ENCODE results near the gene PRKCG.

Gene PRKCG

GRCh38 chr19:53908106-53908934, 26.3 kb downstream of the PRKCG start:
- in situ Hi-C loops (cut with HindIII; ENCODE audit: low pct_unique_long_range_greater_than_20kb, low sequenced_read_pairs): no loop called here
- TF ChIP-seq JUND (IDR thresholded peaks at IDR 0.05; ENCODE audit: low read depth): no peak
- DNase-seq (ENCODE audit: low read depth in 1 of 2, low spot score in 1 of 2): peak; percentile 63 to 67

- DNase-seq (ENCODE audit: low read depth in 1 of 2, low spot score in 1 of 2): no peak
- in situ Hi-C loops (cut with HindIII; ENCODE audit: low pct_unique_long_range_greater_than_20kb, low sequenced_read_pairs): no loop called here
- no peak for TF ChIP-seq JUND (IDR thresholded peaks at IDR 0.05; ENCODE audit: low read depth)
Observed at GRCh38 chr19:53908935-53909415, 27.0 kb downstream of the PRKCG start, which contains the start of gene CACNG7. CACNG7 (plus strand) TSS chr19:53909278; CDS start chr19:53912832, 3,554 bp downstream.

- TF ChIP-seq JUND (IDR thresholded peaks at IDR 0.05; ENCODE audit: low read depth): no peak
- DNase-seq (ENCODE audit: low read depth in 1 of 2, low spot score in 1 of 2): no peak
- in situ Hi-C loops (cut with HindIII; ENCODE audit: low pct_unique_long_range_greater_than_20kb, low sequenced_read_pairs): no loop called here
Observed at GRCh38 chr19:53909471-53910169, 27.6 kb downstream of the PRKCG start.

- in situ Hi-C loops (cut with HindIII; ENCODE audit: low pct_unique_long_range_greater_than_20kb, low sequenced_read_pairs): no loop called here
- DNase-seq (ENCODE audit: low read depth in 1 of 2, low spot score in 1 of 2): no peak
- TF ChIP-seq JUND (IDR thresholded peaks at IDR 0.05; ENCODE audit: low read depth): no peak
Observed at GRCh38 chr19:53910170-53910518, 28.1 kb downstream of the PRKCG start.

GRCh38 chr19:53912653-53913052, 30.7 kb downstream of the PRKCG start:
- DNase-seq (ENCODE audit: low read depth in 1 of 2, low spot score in 1 of 2): no peak
- in situ Hi-C loops (cut with HindIII; ENCODE audit: low pct_unique_long_range_greater_than_20kb, low sequenced_read_pairs): no loop called here
- TF ChIP-seq JUND (IDR thresholded peaks at IDR 0.05; ENCODE audit: low read depth): no peak

GRCh38 chr19:53915000-53915399, 33.0 kb downstream of the PRKCG start:
- no peak for TF ChIP-seq JUND (IDR thresholded peaks at IDR 0.05; ENCODE audit: low read depth)
- DNase-seq (ENCODE audit: low read depth in 1 of 2, low spot score in 1 of 2): peak in 1 of 2 experiments; percentile 35
- in situ Hi-C loops (cut with HindIII; ENCODE audit: low pct_unique_long_range_greater_than_20kb, low sequenced_read_pairs): no loop called here

GRCh38 chr19:53916004-53916403, 34.0 kb downstream of the PRKCG start:
- in situ Hi-C loops (cut with HindIII; ENCODE audit: low pct_unique_long_range_greater_than_20kb, low sequenced_read_pairs): no loop called here
- no peak for TF ChIP-seq JUND (IDR thresholded peaks at IDR 0.05; ENCODE audit: low read depth)
- no peak for DNase-seq (ENCODE audit: low read depth in 1 of 2, low spot score in 1 of 2)

- in situ Hi-C loops (cut with HindIII; ENCODE audit: low pct_unique_long_range_greater_than_20kb, low sequenced_read_pairs): no loop called here
Observed at GRCh38 chr19:53917356-53917755, 35.4 kb downstream of the PRKCG start.

GRCh38 chr19:53927739-53928138, 45.7 kb downstream of the PRKCG start:
- in situ Hi-C loops (cut with HindIII; ENCODE audit: low pct_unique_long_range_greater_than_20kb, low sequenced_read_pairs): no loop called here
- DNase-seq (ENCODE audit: low read depth in 1 of 2, low spot score in 1 of 2): peak; percentile 55 to 77
- no peak for TF ChIP-seq JUND (IDR thresholded peaks at IDR 0.05; ENCODE audit: low read depth)

More at GRCh38 chr19:53917356-53917755, 35.4 kb downstream of the PRKCG start:
- no peak for TF ChIP-seq JUND (IDR thresholded peaks at IDR 0.05; ENCODE audit: low read depth)
- DNase-seq (ENCODE audit: low read depth in 1 of 2, low spot score in 1 of 2): no peak

- in situ Hi-C loops (cut with HindIII; ENCODE audit: low pct_unique_long_range_greater_than_20kb, low sequenced_read_pairs): no loop called here
- no peak for DNase-seq (ENCODE audit: low read depth in 1 of 2, low spot score in 1 of 2)
- no peak for TF ChIP-seq JUND (IDR thresholded peaks at IDR 0.05; ENCODE audit: low read depth)
Observed at GRCh38 chr19:53936029-53936428, 54.0 kb downstream of the PRKCG start.

GRCh38 chr19:53942001-53942786, 60.2 kb downstream of the PRKCG start:
- TF ChIP-seq JUND (IDR thresholded peaks at IDR 0.05; ENCODE audit: low read depth): no peak
- in situ Hi-C loops (cut with HindIII; ENCODE audit: low pct_unique_long_range_greater_than_20kb, low sequenced_read_pairs): no loop called here
- DNase-seq (ENCODE audit: low read depth in 1 of 2, low spot score in 1 of 2): peak; percentile 49 to 90

- in situ Hi-C loops (cut with HindIII; ENCODE audit: low pct_unique_long_range_greater_than_20kb, low sequenced_read_pairs): no loop called here
- no peak for DNase-seq (ENCODE audit: low read depth in 1 of 2, low spot score in 1 of 2)
- no peak for TF ChIP-seq JUND (IDR thresholded peaks at IDR 0.05; ENCODE audit: low read depth)
Observed at GRCh38 chr19:53944416-53944815, 62.4 kb downstream of the PRKCG start.

Measured in T47D (cell line).